ENCODE results near the gene HAUS8.

- no peak for TF ChIP-seq RAD21 (CRISPR knock-in tag; conservative IDR thresholded peaks at IDR 0.05 in 1 of 2, IDR thresholded peaks at IDR 0.05 in 1 of 2)
- no peak for TF ChIP-seq ZNF263 (CRISPR knock-in tag; IDR thresholded peaks at IDR 0.05; ENCODE audit: borderline replicate concordance)
- no peak for TF ChIP-seq RCOR1 (IDR thresholded peaks at IDR 0.05; ENCODE audit: borderline replicate concordance in 1 of 2, low read depth in 2 of 2, low read length in 2 of 2)
- TF ChIP-seq, protein P1, sequence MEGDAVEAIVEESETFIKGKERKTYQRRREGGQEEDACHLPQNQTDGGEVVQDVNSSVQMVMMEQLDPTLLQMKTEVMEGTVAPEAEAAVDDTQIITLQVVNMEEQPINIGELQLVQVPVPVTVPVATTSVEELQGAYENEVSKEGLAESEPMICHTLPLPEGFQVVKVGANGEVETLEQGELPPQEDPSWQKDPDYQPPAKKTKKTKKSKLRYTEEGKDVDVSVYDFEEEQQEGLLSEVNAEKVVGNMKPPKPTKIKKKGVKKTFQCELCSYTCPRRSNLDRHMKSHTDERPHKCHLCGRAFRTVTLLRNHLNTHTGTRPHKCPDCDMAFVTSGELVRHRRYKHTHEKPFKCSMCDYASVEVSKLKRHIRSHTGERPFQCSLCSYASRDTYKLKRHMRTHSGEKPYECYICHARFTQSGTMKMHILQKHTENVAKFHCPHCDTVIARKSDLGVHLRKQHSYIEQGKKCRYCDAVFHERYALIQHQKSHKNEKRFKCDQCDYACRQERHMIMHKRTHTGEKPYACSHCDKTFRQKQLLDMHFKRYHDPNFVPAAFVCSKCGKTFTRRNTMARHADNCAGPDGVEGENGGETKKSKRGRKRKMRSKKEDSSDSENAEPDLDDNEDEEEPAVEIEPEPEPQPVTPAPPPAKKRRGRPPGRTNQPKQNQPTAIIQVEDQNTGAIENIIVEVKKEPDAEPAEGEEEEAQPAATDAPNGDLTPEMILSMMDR (IDR thresholded peaks at IDR 0.05 in 2 of 3, conservative IDR thresholded peaks at IDR 0.05 in 1 of 3; ENCODE audit: insufficient read depth in 2 of 3, low read depth in 1 of 3, low read length in 3 of 3): no peak
- no peak for TF ChIP-seq EP300 (IDR thresholded peaks at IDR 0.05; ENCODE audit: low read length)
- TF ChIP-seq, protein P2, sequence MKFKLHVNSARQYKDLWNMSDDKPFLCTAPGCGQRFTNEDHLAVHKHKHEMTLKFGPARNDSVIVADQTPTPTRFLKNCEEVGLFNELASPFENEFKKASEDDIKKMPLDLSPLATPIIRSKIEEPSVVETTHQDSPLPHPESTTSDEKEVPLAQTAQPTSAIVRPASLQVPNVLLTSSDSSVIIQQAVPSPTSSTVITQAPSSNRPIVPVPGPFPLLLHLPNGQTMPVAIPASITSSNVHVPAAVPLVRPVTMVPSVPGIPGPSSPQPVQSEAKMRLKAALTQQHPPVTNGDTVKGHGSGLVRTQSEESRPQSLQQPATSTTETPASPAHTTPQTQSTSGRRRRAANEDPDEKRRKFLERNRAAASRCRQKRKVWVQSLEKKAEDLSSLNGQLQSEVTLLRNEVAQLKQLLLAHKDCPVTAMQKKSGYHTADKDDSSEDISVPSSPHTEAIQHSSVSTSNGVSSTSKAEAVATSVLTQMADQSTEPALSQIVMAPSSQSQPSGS (CRISPR knock-in tag; IDR thresholded peaks at IDR 0.05): no peak
- TF ChIP-seq MTF1 (CRISPR knock-in tag; IDR thresholded peaks at IDR 0.05; ENCODE audit: borderline replicate concordance): no peak
- TF ChIP-seq ZNF707 (CRISPR knock-in tag; conservative IDR thresholded peaks at IDR 0.05): no peak
- no peak for TF ChIP-seq E2F3 (CRISPR knock-in tag; IDR thresholded peaks at IDR 0.05)
Observed at GRCh38 chr19:17078036-17078919, 3.0 kb upstream of the HAUS8 start.
